ENCODE results near the gene SORCS2.

The SORCS2 gene

DNA sequence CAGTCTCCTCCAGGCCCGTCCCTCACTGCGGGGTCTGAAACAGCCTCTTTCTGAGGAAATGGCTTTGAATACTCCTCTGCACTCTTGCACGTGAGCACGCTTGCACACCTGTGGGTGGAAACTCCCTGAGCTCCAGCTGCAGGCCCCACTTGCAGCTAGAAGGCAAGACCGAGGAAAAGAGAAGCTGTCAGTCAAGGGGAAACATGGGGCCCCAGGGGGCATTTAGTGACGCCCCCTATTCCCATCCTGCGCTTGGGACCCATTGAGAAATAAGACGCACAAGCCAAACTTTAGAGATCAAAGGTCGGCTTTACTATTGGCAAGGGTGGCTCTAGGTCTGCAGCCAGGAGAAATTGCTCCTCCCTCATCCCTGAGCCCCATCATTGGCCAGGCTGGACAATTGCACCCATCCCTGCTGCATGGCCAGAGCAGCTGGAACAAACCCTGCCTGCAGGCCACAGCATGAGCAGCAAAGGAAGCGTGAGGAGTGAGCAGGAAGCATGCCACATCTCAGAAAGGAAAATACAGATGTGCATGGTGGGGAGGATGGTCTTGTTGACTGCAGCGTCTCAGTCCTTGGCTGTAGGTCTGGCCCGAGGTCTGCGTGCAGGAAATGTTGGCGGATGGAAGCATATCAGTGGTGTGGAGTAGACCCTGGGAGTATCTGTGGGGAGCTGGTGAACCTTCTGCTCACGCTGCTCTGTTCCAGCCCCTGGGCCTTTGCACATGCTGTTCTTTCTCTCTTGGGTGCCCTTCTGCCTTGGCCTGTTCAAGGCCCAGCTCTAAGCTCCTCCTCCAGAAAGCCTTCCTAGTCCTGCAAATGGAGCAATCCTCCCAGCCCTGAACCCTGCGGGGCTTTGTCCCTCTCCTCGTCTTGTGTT is 148.5 kb downstream of the SORCS2 start:
- TF ChIP-seq, protein P1, sequence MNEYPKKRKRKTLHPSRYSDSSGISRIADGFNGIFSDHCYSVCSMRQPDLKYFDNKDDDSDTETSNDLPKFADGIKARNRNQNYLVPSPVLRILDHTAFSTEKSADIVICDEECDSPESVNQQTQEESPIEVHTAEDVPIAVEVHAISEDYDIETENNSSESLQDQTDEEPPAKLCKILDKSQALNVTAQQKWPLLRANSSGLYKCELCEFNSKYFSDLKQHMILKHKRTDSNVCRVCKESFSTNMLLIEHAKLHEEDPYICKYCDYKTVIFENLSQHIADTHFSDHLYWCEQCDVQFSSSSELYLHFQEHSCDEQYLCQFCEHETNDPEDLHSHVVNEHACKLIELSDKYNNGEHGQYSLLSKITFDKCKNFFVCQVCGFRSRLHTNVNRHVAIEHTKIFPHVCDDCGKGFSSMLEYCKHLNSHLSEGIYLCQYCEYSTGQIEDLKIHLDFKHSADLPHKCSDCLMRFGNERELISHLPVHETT (tag by site-specific recombination; IDR thresholded peaks at IDR 0.05): no peak
- TF ChIP-seq ZNF623 (tag by site-specific recombination; IDR thresholded peaks at IDR 0.05) (peak; percentile 81), ZNF157 (tag by site-specific recombination; IDR thresholded peaks at IDR 0.05) (no peak)
- CTCF ChIA-PET: interaction anchor here (1.0 kb wide), 1 partner anchor 102 kb away, joined by 3 read pairs; no protein-coding TSS in a partner anchor
- Histone ChIP-seq H3K27ac (ENCODE audit: extremely low read depth, low read depth, low read length) (no peak overlapping the region), H3K9me3 (ENCODE audit: control insufficient read depth, insufficient read depth, low read depth, low read length) (no peaks in the 10 kb centered on the region), H3K4me1 (ENCODE audit: control insufficient read depth, insufficient read depth, low read length) (no peaks in the 10 kb centered on the region), H3K4me3 (ENCODE audit: low read depth, low read length) (no peak overlapping the region), H3K36me3 (ENCODE audit: control insufficient read depth in 2 of 2, insufficient read depth in 1 of 2, low read length in 2 of 2) (no peaks in the 10 kb centered on the region)
- POLR2A ChIA-PET: no interaction called here

DNA sequence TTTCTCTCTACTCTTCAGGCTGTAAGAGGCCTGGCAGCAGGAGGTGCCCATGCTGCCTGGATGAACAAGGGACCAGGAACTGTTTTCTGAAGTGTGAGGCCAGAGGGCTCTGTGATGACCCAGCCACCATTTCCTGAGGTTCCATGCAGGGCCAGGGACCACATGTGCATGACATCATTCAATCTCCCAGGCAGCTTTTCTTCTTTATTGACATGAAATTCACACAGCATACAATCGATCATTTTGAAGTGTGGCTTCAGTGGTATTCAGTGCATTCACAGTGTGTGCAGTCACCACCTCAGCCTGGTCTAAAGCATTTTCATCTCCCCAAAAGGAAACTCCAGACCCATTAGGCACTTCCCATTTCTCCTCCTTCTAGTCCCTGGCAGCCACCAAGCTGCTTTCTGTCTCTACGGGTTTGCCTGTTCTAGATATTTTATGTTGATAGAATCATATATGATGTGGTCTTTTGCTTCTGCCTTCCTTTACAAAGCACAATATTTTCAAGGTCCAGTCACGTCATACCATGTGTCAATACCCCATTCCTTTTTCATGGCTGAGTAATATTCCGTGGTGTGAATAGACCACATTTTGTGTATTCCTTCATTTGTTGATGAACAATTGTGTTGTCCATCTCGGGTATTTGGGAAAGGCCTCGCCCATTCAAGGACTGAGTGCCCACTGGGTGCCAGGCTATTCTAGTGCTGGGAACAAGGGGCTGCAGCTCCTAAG is 149.3 kb downstream of the SORCS2 start:
- Histone ChIP-seq H3K27ac (ENCODE audit: extremely low read depth, low read depth, low read length) (no peak overlapping the region), H3K4me1 (ENCODE audit: control insufficient read depth, insufficient read depth, low read length) (no peaks in the 10 kb centered on the region), H3K9me3 (ENCODE audit: control insufficient read depth, insufficient read depth, low read depth, low read length) (no peaks in the 10 kb centered on the region), H3K36me3 (ENCODE audit: control insufficient read depth in 2 of 2, insufficient read depth in 1 of 2, low read length in 2 of 2) (no peaks in the 10 kb centered on the region), H3K4me3 (ENCODE audit: low read depth, low read length) (no peak overlapping the region)
- CTCF ChIA-PET: no interaction called here
- POLR2A ChIA-PET: no interaction called here
- TF ChIP-seq, protein P2, sequence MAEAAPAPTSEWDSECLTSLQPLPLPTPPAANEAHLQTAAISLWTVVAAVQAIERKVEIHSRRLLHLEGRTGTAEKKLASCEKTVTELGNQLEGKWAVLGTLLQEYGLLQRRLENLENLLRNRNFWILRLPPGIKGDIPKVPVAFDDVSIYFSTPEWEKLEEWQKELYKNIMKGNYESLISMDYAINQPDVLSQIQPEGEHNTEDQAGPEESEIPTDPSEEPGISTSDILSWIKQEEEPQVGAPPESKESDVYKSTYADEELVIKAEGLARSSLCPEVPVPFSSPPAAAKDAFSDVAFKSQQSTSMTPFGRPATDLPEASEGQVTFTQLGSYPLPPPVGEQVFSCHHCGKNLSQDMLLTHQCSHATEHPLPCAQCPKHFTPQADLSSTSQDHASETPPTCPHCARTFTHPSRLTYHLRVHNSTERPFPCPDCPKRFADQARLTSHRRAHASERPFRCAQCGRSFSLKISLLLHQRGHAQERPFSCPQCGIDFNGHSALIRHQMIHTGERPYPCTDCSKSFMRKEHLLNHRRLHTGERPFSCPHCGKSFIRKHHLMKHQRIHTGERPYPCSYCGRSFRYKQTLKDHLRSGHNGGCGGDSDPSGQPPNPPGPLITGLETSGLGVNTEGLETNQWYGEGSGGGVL (tag by site-specific recombination; IDR thresholded peaks at IDR 0.05): no peak
- TF ChIP-seq, protein P3, sequence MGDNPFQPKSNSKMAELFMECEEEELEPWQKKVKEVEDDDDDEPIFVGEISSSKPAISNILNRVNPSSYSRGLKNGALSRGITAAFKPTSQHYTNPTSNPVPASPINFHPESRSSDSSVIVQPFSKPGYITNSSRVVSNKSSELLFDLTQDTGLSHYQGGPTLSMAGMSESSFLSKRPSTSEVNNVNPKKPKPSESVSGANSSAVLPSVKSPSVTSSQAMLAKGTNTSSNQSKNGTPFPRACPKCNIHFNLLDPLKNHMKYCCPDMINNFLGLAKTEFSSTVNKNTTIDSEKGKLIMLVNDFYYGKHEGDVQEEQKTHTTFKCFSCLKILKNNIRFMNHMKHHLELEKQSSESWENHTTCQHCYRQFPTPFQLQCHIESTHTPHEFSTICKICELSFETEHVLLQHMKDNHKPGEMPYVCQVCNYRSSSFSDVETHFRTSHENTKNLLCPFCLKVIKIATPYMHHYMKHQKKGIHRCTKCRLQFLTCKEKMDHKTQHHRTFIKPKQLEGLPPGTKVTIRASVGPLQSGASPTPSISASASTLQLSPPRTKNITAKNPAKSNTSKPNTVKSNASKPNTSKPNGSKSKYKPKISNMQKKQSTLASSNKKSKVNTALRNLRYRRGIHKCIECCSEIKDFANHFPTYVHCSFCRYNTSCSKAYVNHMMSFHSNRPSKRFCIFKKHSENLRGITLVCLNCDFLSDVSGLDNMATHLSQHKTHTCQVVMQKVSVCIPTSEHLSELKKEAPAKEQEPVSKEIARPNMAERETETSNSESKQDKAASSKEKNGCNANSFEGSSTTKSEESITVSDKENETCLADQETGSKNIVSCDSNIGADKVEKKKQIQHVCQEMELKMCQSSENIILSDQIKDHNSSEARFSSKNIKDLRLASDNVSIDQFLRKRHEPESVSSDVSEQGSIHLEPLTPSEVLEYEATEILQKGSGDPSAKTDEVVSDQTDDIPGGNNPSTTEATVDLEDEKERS (tag by site-specific recombination; IDR thresholded peaks at IDR 0.05): 0 out of 2 replicates have a peak, but pooled peaks have one; percentile 63
- TF ChIP-seq ZNF146 (tag by site-specific recombination; IDR thresholded peaks at IDR 0.05): peak; percentile 89
- TF ChIP-seq, protein P1 (tag by site-specific recombination; IDR thresholded peaks at IDR 0.05): no peak

DNA sequence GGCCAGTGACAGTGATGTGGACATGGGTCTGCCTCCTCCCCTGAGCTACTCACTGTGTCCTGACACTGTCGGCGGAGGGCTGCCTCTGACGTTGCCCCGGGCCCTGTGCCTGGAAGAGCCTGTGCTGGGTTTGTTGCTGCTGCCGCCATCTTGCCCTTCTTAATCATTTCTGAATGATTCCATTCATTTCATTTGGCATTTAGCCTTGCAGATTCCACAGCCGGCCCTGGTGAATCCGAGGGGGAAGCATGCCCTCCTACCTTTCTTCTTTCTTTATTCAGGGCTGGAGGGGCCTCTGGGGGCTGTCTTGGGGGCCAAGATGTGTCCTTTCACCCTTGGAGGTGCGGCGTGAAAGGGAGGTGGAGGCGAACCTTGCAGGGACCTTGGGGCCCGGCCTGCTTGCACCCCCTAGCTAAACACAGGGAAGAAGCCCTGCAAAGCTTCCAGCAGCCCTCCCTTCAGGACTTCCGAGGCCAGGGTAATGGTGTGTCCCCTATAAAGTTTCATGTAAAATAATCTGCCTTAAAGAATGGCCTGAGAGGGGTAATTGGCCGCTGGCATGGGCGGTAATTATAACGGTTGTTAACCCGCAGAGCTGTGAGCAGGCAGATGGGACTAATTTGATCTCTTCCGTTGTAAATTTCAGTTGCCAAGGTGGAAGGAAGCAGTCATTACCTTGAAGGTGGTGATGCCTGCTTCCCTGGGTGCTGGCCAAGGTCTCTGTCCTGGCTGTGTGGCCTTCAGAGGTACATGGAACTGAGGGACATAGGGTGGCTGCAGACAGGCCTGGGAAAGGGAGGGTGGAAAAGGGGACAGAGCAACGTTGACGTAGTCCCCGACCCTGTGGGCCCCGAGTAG is 150.1 kb downstream of the SORCS2 start:
- POLR2A ChIA-PET: no interaction called here
- Histone ChIP-seq H3K9me3 (ENCODE audit: control insufficient read depth, insufficient read depth, low read depth, low read length) (no peaks in the 10 kb centered on the region), H3K27ac (ENCODE audit: extremely low read depth, low read depth, low read length) (no peak overlapping the region), H3K4me3 (ENCODE audit: low read depth, low read length) (no peak overlapping the region), H3K36me3 (ENCODE audit: control insufficient read depth in 2 of 2, insufficient read depth in 1 of 2, low read length in 2 of 2) (no peaks in the 10 kb centered on the region), H3K4me1 (ENCODE audit: control insufficient read depth, insufficient read depth, low read length) (no peaks in the 10 kb centered on the region)
- CTCF ChIA-PET: no interaction called here
- TF ChIP-seq ZNF558 (tag by site-specific recombination; IDR thresholded peaks at IDR 0.05): no peak
- no peak for TF ChIP-seq ZNF138 (tag by site-specific recombination; IDR thresholded peaks at IDR 0.05; ENCODE audit: borderline replicate concordance)
- no peak for TF ChIP-seq ZNF513 (tag by site-specific recombination; IDR thresholded peaks at IDR 0.05)
- TF ChIP-seq MEIS1 (CRISPR knock-in tag; IDR thresholded peaks at IDR 0.05; ENCODE audit: borderline replicate concordance): no peak
- no peak for TF ChIP-seq SP3 (tag by site-specific recombination; IDR thresholded peaks at IDR 0.05)
- no peak for TF ChIP-seq ZNF404 (tag by site-specific recombination; IDR thresholded peaks at IDR 0.05)
- TF ChIP-seq ZBTB21 (tag by site-specific recombination; IDR thresholded peaks at IDR 0.05): no peak
- TF ChIP-seq ZNF510 (tag by site-specific recombination; IDR thresholded peaks at IDR 0.05; ENCODE audit: insufficient replicate concordance): no peak
- TF ChIP-seq SCRT2 (tag by site-specific recombination; IDR thresholded peaks at IDR 0.05): no peak
- TF ChIP-seq ZNF174 (tag by site-specific recombination; IDR thresholded peaks at IDR 0.05): no peak
- no peak for TF ChIP-seq KLF7 (tag by site-specific recombination; IDR thresholded peaks at IDR 0.05; ENCODE audit: borderline replicate concordance)

Measured in HEK293 (cell line).